H1 (cell line): ENCODE measurements around the gene ARID1B. TPM values are rescaled to one million over a fixed set of nuclear protein-coding genes. Genes with fewer than 3 reads are reported as not detected.

Experiments used
- CHD7 ChIP-seq: fragments of 300-600 bp; sonication (generic); IDR thresholded peaks from 2 replicates; pipeline ENCODE4 v1.7.1; 2012; ENCODE audit warnings: low read length, moderate library complexity, mild to moderate bottlenecking, inconsistent platforms; ENCODE audit not compliant: insufficient replicate concordance
- CREB1 ChIP-seq: IDR thresholded peaks from 2 replicates; pipeline ENCODE4 v1.6.1; 2012; ENCODE audit warnings: inconsistent platforms
- GTF2F1 ChIP-seq: IDR thresholded peaks from 2 replicates; pipeline ENCODE4 v1.6.1; 2012; ENCODE audit warnings: low read depth, low read length, improper control_type of control experiment, borderline replicate concordance
- PHF8 ChIP-seq: fragments of 200-600 bp; sonication (generic); conservative IDR thresholded peaks from 2 replicates; pipeline ENCODE4 v1.7.1; 2012; ENCODE audit warnings: low read depth, mild to moderate bottlenecking, inconsistent platforms, low read length, moderate library complexity
- SP1 ChIP-seq: IDR thresholded peaks from 2 replicates; pipeline ENCODE4 v1.6.1; 2011; ENCODE audit warnings: low read depth, low read length
- YY1 ChIP-seq: IDR thresholded peaks from 2 replicates; pipeline ENCODE4 v1.6.1; 2011; ENCODE audit warnings: low read depth, mild to moderate bottlenecking, low read length
- polyA plus RNA-seq, 7 experiments: library from polyadenylated mRNA; depleted of rRNA in 3 of 7; stranded (reverse) in 5 of 7; unstranded in 2 of 7; fragments of >200 nt in 5 of 7; fragments of 200-250 nt in 2 of 7; gene quantifications; 1 replicate in 5 of 7; 2 replicates in 1 of 7; 4 replicates in 1 of 7; pipeline versions ENCODE4 v1.2.1 to v1.2.3, GENCODE V29; 2011 to 2013; ENCODE audit warnings: missing spikeins in 2 of 7, mixed read lengths in 2 of 7
- total RNA-seq: library from RNA; stranded (reverse); fragmentation: NEBNext Ultra II Directional; extraction: Animal tissue kit (Norgen Biotek cat#: 25700); gene quantifications from 2 replicates; pipeline ENCODE4 v1.2.1, GENCODE V29; 2021

Gene ARID1B
- total and polyA plus RNA-seq, 2 of the 8 experiments (the other 6 are each of a cell fraction or from before 2014, with no cell fraction given): 24.3 to 70.3 TPM

- no peak for TF ChIP-seq SP1
- no peak for TF ChIP-seq PHF8
- no peak for TF ChIP-seq YY1
- no peak for TF ChIP-seq GTF2F1
- no peak for TF ChIP-seq CREB1
- TF ChIP-seq CHD7: no peak
Observed at GRCh38 chr6:156980515-156980914, 203.3 kb downstream of the ARID1B start (continued).
